Thoracic aorta (tissue), 2 donors: Measurements from ENCODE around the gene PATZ1. TPM values are rescaled to one million over a fixed set of nuclear protein-coding genes. Genes with fewer than 3 reads are reported as not detected.

Experiments used
- ATAC-seq: fragments of 150-250 bp; one replicate; pipeline ENCODE4 v1.8.0; 2017; ENCODE audit warnings: low read depth; ENCODE audit not compliant: insufficient number of reproducible peaks, low FRiP score
- DNase-seq: peaks from one replicate; pipeline ENCODE4 v3.0.0-alpha.2; 2020; ENCODE audit warnings: low spot score
- H3K27ac ChIP-seq, 2 donors: fragments of 200-600 bp; sonication (generic); 1 replicate in 1 of 2; 2 replicates in 1 of 2; pipeline ENCODE4 v1.5.1; 2016; ENCODE audit warnings: mild to moderate bottlenecking in 2 of 2, moderate library complexity in 2 of 2
- H3K27me3 ChIP-seq: fragments of 200-600 bp; sonication (generic); replicated peaks from 2 replicates; pipeline ENCODE4 v1.6.0; 2016; ENCODE audit warnings: mild to moderate bottlenecking; ENCODE audit not compliant: insufficient read depth
- H3K36me3 ChIP-seq: fragments of 200-600 bp; sonication (generic); one replicate; pipeline ENCODE4 v1.5.1; 2016
- H3K4me1 ChIP-seq, 2 donors: fragments of 200-600 bp; sonication (generic); 1 replicate in 1 of 2; 2 replicates in 1 of 2; pipeline versions ENCODE4 v1.5.1 to v1.6.0; 2016; ENCODE audit warnings: low read depth in 2 of 2, mild to moderate bottlenecking in 1 of 2; ENCODE audit not compliant: control insufficient read depth in 1 of 2
- H3K4me3 ChIP-seq: fragments of 200-600 bp; sonication (generic); 2 replicates; pipeline ENCODE4 v1.5.1; 2016; ENCODE audit warnings: mild to moderate bottlenecking
- H3K9me3 ChIP-seq: fragments of 200-600 bp; sonication (generic); 2 replicates; pipeline ENCODE4 v1.5.1; 2016
- total RNA-seq, 2 donors: library from RNA; depleted of rRNA; stranded (reverse); fragments of >200 nt; gene quantifications; one replicate each; pipeline versions ENCODE4 v1.1.0 to v1.2.3, GENCODE V29; 2016
- TF ChIP-seq, protein P1 (sequence below): fragments of 200-600 bp; sonication (generic); IDR thresholded peaks from one replicate; pipeline ENCODE4 v1.5.1; 2019; ENCODE audit warnings: antibody characterized with exemption

The PATZ1 gene
- total RNA-seq, 2 donors from 2014 or later, result 14.6 to 15.2 TPM

DNA sequence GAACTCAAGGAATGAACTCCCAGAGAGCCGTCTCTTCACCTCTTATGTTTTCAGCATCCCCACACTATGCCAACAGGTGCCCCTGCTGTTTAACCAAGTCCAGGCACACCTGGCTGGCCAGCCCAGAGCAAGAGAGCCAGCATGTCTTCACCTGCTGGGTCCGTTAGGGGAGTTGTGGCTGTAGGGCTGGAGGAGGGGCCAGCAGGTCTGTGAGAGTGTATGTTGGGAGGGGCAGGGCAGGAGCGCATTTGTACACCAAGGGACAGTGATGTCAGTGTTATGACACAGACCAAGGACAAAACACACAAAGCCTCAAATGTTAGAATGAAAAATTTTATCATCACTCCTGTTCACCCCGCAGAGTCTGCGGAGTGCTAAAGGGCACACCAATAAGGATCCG is 5.8 kb downstream of the PATZ1 start:
- ATAC-seq (no peak), DNase-seq (no peak)
- H3K9me3 ChIP-seq, result no peaks in the 10 kb centered on the region
- no peaks in the 10 kb centered on the region for H3K27me3 ChIP-seq
- TF ChIP-seq, protein P1, sequence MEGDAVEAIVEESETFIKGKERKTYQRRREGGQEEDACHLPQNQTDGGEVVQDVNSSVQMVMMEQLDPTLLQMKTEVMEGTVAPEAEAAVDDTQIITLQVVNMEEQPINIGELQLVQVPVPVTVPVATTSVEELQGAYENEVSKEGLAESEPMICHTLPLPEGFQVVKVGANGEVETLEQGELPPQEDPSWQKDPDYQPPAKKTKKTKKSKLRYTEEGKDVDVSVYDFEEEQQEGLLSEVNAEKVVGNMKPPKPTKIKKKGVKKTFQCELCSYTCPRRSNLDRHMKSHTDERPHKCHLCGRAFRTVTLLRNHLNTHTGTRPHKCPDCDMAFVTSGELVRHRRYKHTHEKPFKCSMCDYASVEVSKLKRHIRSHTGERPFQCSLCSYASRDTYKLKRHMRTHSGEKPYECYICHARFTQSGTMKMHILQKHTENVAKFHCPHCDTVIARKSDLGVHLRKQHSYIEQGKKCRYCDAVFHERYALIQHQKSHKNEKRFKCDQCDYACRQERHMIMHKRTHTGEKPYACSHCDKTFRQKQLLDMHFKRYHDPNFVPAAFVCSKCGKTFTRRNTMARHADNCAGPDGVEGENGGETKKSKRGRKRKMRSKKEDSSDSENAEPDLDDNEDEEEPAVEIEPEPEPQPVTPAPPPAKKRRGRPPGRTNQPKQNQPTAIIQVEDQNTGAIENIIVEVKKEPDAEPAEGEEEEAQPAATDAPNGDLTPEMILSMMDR, result no peak
- H3K4me3 ChIP-seq, result no peak overlapping the region
- no peak overlapping the region for H3K27ac ChIP-seq
- H3K4me1 ChIP-seq, result peaks cover 22 to 34% of the 10 kb centered on the region in 2 donors
- H3K36me3 ChIP-seq, result peaks cover 18% of the 10 kb centered on the region

DNA sequence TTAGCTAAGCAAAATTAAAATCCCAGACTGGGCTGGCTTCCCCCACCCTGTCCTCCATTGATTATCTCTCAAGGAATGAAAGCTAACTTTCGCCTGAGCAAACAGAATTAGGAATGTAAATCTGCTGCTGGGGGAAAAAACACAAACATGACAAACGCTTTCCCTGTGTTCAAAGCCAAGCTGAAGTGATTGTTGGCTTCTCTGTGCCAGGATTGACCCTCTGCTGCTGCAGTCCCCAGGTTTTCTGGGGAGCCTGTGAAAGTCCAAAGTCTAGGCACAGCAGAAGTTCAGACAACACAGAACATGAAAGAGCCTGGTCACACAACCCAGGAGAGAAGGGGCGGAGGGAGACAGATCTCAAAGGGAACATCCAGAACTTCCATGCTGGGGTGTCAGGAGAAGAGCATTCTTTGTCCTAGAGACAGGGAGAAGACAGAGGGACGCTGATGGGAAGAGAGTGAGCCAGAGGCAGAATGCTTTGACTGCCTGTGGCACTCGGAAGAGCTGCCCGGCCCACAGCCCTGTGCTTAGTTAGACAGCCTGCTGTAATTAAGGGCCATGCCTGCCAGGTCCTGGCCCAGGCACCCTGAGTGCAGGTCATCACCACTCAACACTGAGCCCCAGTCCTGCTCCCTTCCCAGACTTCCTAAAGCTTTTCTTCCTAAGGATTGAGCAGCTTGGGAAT is 6.9 kb downstream of the PATZ1 start:
- no peaks in the 10 kb centered on the region for H3K27me3 ChIP-seq
- TF ChIP-seq, protein P1, result no peak
- H3K4me3 ChIP-seq, result no peak overlapping the region
- H3K27ac ChIP-seq, result no peak overlapping the region
- ATAC-seq (no peak), DNase-seq (no peak)
- no peaks in the 10 kb centered on the region for H3K9me3 ChIP-seq
- H3K36me3 ChIP-seq, result peaks cover 29% of the 10 kb centered on the region
- peaks cover 16 to 26% of the 10 kb centered on the region in 2 donors for H3K4me1 ChIP-seq

DNA sequence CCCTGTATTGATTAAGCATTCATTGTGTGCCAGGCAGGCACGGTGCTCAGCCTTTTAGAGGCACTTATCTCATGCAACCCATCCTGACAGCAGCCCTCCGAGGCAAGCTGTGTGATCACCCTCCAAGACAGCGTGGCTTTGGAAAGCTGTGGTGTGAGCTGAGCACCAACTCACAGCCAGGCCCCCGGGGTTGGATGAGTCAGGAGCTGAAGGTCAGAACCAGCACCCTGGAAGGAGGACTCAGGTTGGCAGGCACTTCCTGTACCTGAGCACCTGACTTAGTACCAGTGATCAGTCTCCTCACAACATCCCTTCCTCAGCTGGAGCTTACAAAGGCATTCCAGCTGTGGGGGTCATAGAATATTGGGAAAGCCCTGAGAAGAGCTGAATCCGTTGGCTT is 9.0 kb downstream of the PATZ1 start:
- ATAC-seq (no peak), DNase-seq (no peak)
- TF ChIP-seq, protein P1, result no peak
- peaks cover 0 to 11% of the 10 kb centered on the region in 2 donors for H3K4me1 ChIP-seq
- H3K27me3 ChIP-seq, result no peaks in the 10 kb centered on the region
- no peak overlapping the region for H3K4me3 ChIP-seq
- H3K27ac ChIP-seq, result no peak overlapping the region
- H3K36me3 ChIP-seq, result peaks cover 39% of the 10 kb centered on the region
- H3K9me3 ChIP-seq, result no peaks in the 10 kb centered on the region

DNA sequence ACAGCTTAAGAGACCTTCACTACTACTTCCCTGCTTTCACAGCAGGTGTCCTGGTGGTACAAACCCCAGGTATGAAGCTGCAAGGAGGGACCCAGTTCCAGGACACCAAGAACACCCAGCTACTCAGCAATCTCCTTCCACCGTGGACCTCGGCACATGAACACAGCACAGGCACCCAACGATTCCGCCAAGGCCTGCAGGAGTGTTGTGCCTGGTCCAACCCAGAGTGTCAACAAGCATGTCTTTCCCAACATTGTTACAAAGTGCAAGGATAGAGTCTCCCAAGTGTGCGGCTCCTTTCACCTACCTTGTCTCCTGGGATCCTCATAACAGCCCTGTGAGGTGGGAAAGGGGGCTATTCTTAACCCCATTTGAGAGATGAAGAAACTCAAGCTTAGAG is 11.8 kb downstream of the PATZ1 start:
- TF ChIP-seq, protein P1, result no peak
- H3K4me3 ChIP-seq, result no peak overlapping the region
- H3K27me3 ChIP-seq, result no peaks in the 10 kb centered on the region
- ATAC-seq (no peak), DNase-seq (no peak)
- peaks cover 48% of the 10 kb centered on the region for H3K36me3 ChIP-seq
- H3K4me1 ChIP-seq, result peaks cover 0 to 9% of the 10 kb centered on the region in 2 donors
- H3K9me3 ChIP-seq, result no peaks in the 10 kb centered on the region
- no peak overlapping the region for H3K27ac ChIP-seq

DNA sequence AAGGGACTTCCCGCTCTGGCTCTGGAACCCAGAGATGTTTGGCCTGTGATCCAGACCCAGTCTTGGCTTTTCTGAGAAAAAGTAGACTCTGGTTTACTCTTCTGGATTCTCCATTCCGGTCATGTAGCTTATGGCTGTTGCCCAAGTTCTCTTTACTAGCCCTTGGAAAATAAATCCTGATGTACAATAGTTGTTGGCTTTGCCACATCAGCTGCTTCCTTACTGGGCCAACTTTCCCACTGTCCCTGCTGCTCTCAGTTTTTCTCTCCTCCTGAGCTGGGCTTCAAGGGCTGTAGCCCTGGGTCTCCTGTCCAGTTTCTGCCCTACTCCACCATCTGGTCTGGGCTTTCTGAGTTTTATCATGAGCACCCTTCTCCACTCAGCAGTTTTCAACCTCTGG is 12.5 kb downstream of the PATZ1 start:
- DNase-seq, result no peak
- TF ChIP-seq, protein P1, result no peak
- Histone ChIP-seq H3K4me3 (no peak overlapping the region), H3K4me1 (peaks cover 0 to 9% of the 10 kb centered on the region in 2 donors), H3K36me3 (peaks cover 55% of the 10 kb centered on the region), H3K27me3 (no peaks in the 10 kb centered on the region), H3K27ac (peak overlapping the region in 1 of 2 donors; percentile 27), H3K9me3 (no peaks in the 10 kb centered on the region)
- no peak for ATAC-seq
